ENCODE measurements around the gene KRTAP13-2.

The KRTAP13-2 gene

GRCh38 chr21:30372139-30372770, at the start of gene KRTAP13-2:
Gene KRTAP13-2 (minus strand): TSS chr21:30372271. CDS start chr21:30372213, 58 bp downstream.
- DNase-seq: no peak

- DNase-seq: no peak
Observed at GRCh38 chr21:30415993-30416392, 43.9 kb upstream of the KRTAP13-2 start.

DNA sequence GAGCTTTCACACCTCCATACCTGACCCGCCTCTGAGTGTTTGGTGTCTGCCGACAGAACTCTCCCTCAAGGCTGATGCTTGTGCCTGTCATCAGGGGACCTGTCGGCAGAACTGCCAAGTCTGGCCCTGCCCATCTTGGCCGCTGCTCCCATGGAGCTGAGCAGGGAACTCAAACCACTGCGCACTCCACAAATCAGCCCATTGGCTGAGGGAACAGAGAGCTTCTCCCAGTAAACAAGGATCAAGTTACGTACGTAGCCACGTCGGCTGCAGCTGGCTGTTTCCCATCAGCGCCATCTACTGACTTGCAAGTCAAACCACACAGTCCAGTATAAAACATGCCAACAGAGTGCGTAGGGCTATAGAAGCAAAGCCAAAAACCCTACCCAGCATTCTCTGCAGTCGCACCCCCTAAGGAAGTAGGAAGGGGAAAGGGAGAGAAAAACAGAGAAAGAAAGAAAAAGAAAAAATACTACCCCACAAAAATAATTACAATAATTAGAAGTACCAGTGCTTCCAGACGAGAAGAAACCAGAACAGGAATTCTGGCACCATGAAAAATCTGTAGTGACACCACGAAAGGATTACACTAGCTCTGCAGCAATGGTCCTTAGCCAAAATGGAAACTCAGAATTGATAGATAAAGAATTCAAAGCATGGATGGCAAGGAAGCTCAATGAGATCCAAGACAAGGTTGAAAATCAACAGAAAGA, 36.9 kb upstream of the KRTAP13-2 start:
- peak; percentile 90 for DNase-seq

GRCh38 chr21:30395731-30396130, 23.7 kb upstream of the KRTAP13-2 start, which contains the start of gene KRTAP13-1:
Gene KRTAP13-1 (plus strand): TSS chr21:30396031. CDS start chr21:30396087, 56 bp downstream.
- no peak for DNase-seq

- no peak for DNase-seq
Observed at GRCh38 chr21:30391492-30392025, 19.5 kb upstream of the KRTAP13-2 start.

DNA sequence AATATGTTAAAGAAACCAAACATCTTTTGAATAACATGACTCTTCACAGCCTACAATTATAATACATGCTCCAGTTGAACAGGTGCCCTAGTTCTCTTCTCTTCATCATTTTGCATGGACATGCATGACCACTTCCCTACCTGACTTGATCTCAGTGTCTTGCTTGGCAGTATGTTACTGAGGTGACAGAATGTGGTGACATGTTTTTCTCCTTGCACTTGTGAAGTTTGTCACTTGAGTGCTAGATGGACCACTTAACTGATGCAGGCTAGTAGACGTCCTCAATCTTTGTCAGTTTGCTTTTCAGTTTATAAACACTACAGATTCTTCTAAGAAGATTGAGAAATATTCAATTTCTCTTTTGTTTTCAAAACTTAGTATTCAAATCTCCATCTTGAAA, 10.1 kb upstream of the KRTAP13-2 start:
- no peak for DNase-seq

GRCh38 chr21:30355906-30356305, 16.2 kb downstream of the KRTAP13-2 start:
- DNase-seq: no peak

DNA sequence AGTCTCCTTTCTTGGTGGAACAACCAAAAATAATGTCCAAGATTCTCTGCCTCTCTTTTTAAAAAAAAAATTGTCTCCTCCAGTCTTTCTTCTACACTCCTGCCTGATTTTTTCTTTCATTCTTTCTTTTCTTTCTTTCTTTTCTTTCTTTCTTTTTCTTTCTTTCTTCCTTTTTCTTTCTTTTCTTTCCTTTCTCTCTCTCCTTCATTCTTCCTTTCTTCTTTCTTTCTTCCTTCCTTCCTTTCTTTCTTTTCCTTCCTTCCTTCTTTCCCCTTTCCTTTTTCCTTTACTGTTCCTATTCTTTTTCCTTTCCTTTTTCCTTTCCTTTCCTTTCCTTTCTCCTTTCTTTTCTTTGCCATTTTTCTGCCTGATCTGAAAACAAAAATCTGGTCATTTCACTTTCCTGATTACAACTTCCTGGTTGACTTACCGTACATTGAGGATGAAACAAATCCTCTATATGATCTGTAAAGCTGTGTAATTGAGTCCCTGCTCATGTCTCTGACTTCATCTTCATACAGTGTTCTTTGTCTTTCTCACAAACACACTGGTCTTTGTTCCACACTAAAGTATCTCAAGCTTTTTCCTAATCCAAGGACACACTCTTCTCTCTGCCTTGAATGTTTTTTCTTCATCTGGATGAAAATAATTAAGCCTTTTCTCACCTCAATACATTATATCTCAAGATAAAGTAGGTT, 17.6 kb downstream of the KRTAP13-2 start:
- no peak for DNase-seq

DNA sequence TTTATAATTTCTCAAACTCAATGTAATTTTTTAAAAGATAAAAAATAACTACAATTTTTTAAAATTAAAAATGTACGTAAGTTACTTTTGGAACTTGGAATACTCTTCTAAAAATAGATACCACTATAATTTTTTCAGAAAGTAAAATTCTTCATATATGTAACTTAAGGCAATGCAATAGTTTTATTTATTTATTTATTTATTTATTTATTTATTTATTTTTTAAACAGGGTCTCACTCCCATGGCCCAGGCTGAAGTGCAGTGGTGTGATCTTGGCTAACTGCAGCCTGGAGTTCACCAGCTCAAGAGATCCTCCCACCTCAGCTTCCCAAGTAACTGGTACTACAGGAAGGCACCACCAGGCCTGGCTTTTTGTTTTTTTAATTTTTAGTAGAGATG, 20.5 kb downstream of the KRTAP13-2 start:
- no peak for DNase-seq

DNA sequence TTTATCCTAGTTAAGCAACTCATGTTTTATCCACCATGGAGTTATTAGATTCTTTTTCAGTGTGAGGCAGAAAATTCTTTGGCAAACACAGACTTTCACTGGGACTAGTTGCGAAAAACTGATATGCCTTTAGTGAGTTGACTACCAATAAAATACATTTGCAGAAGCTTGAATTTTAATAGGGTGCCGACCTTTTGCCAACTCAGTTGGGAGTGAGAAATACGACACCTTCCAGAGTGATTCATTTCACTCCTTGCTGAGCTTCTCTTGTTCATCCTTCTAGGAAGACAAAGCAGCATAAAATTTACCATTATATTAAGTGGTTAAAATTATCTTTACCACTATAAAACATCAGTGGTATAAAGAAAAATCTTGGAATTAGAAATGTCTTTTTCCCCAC, 22.5 kb downstream of the KRTAP13-2 start:
- DNase-seq: no peak

GRCh38 chr21:30348506-30348905, 23.6 kb downstream of the KRTAP13-2 start, which contains the start of gene KRTAP23-1:
Gene KRTAP23-1 (minus strand): TSS chr21:30348606. CDS start chr21:30348606, 0 bp downstream.
- no peak for DNase-seq

DNA sequence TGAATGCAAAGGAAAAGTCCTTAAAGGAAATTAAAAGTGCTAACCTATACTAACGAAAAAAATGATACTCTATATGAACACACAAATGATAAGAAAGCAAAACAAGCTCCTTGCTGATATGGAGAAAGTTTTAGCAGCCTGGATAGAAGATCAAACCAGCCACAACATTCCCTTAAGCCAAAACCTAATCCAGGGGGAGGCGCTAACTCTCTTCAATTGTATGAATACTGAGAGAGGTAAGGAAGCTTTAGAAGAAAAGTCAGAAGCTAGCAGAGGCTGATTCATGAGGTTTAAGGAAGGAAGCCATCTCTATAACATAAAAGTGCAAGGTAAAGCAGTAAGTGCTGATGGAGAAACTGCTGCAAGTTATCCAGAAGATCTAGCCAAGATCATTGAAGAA, 27.1 kb downstream of the KRTAP13-2 start:
- DNase-seq: no peak

GRCh38 chr21:30340714-30341573, 31.1 kb downstream of the KRTAP13-2 start:
- DNase-seq: peak; percentile 57

GRCh38 chr21:30338717-30339116, 33.4 kb downstream of the KRTAP13-2 start:
- DNase-seq: no peak

DNA sequence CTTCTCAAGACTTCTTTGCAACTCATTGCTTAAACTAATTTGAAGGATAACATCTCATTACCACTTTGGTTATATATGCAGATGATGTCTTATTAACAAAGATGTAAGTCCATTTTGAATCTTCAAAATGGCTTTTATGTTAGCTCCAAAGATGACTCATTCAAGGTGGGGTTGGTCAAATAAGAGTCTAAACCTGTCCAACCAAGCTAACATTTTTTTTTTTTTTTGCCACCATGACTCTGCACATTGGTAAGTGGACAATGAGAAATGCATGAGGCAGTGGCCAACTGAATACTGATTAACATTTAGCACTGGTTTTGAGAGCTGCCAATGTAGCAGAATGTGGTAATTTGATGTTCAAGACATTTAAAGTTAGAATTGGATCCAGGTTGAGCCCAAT, 34.3 kb downstream of the KRTAP13-2 start:
- DNase-seq: no peak

DNA sequence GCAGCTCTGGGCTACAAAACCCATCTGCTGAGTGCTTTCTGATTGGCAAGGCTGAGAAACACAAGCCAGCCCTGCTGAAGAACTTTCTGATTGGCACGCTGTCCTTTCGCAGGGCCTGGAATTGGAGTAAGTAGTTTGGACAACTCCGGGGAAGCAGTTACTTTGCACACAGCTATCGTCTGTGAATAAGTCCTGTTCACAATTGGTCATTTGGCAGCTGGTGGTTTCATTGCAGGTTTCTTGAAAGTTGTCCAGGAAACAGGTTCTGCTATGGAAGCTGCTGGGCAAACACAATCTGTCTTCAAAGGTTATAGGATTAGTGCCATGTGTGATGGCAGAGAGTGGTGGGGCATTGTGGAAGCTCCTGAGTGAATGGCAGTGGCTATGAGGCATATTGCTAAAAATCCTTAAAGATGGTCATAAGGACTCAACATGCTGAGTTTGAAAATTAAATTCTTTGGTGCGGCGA, 34.8 kb downstream of the KRTAP13-2 start, which contains the start of gene KRTAP27-1:
Gene KRTAP27-1, minus strand, starts transcription at position 419 of the 469 bp plus-strand sequence. Its CDS starts 26 bp downstream, at position 393.
- DNase-seq: no peak

DNA sequence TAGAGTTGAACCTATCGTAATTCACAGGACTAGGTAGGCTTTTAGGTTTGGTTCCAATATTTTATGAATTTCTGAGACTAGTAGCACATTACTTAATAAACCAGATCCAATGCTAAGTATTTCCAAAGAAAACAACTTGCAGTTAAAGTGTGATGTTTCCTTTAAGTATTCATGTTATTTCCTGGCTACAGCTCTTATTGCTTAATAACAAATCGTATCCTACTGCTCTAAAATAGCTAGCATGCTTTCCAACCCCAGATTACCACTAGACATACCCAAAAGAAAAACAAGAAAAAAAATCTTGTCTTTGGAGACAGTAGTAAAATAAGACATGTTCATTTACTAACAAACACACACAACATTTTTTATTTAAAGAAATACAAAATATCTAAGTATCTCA, 35.5 kb downstream of the KRTAP13-2 start:
- DNase-seq: no peak

- DNase-seq: no peak
Observed at GRCh38 chr21:30333736-30334135, 38.3 kb downstream of the KRTAP13-2 start.

GRCh38 chr21:30332681-30333080, 39.4 kb downstream of the KRTAP13-2 start:
- DNase-seq: no peak

- DNase-seq: no peak
Observed at GRCh38 chr21:30329203-30329875, 42.7 kb downstream of the KRTAP13-2 start.

- DNase-seq: no peak
Observed at GRCh38 chr21:30326390-30326789, 45.7 kb downstream of the KRTAP13-2 start.
